ENCODE data around the gene BCR.
"Not testable (repeated sequence)": the region's sequence is repeated elsewhere in the genome, so short reads cannot be mapped to it uniquely, and the experiment has no call there.

The BCR gene

DNA sequence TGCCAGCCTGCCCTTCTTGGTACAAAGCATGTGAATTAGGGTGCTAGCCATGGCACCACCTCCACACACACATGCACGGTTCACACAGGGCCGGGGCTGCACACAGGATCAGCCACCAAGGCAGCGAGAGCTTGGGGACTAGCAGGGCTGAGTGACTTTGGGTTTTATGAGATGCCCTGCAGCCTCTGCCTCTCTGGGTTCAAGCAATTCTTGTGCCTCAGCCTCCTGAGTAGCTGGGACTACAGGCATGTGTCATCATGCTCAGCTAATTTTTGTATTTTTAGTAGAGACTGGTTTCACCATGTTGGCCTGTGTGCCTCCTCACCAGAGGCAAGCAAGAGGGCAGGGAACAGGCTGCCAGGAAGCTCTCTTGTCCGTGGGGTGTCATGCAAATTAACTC, 43.3 kb upstream of the BCR start:
- H4K5ac ChIP-seq (ENCODE audit: low read length); H3K27me3 ChIP-seq (ENCODE audit: insufficient read depth, low read length, poor library complexity); H3K4me1 ChIP-seq (ENCODE audit: control insufficient read depth, low read depth, low read length); H3K56ac ChIP-seq (ENCODE audit: low read length); DNase-seq; H3K79me1 ChIP-seq (ENCODE audit: low read length); H2BK15ac ChIP-seq (replicated peaks; ENCODE audit: low read depth); H3K4me3 ChIP-seq (ENCODE audit: low read length); H2AK5ac ChIP-seq (ENCODE audit: low read length); H3K4me2 ChIP-seq (ENCODE audit: low read length); H3K23ac ChIP-seq (ENCODE audit: low read length); H3K36me3 ChIP-seq (ENCODE audit: control insufficient read depth, insufficient read depth, low read length); H2BK120ac ChIP-seq (ENCODE audit: low read depth, low read length); H4K8ac ChIP-seq (ENCODE audit: low read depth, low read length); H3K79me2 ChIP-seq (ENCODE audit: control insufficient read depth, insufficient read depth, low read length); H3K9ac ChIP-seq (ENCODE audit: low read length); H3K4ac ChIP-seq (ENCODE audit: low read depth, low read length); H2BK5ac ChIP-seq (ENCODE audit: low read length); H3K18ac ChIP-seq (ENCODE audit: low read length); H3K27ac ChIP-seq (ENCODE audit: low read depth, low read length): not testable (repeated sequence)
- WGBS (ENCODE audit: extremely low coverage, insufficient coverage, low lambda C conversion rate): no CpG with 5 or more reads among the region's 4 CpGs

- H3K4me1 ChIP-seq (ENCODE audit: control insufficient read depth, low read depth, low read length): peaks cover 2% of the 10 kb centered on the region
- no peaks in the 10 kb centered on the region for H3K36me3 ChIP-seq (ENCODE audit: control insufficient read depth, insufficient read depth, low read length)
- no peak overlapping the region for H3K27ac ChIP-seq (ENCODE audit: low read depth, low read length)
- peak overlapping the region; percentile 61 for H3K18ac ChIP-seq (ENCODE audit: low read length)
- H4K8ac ChIP-seq (ENCODE audit: low read depth, low read length): no peak overlapping the region
- H3K27me3 ChIP-seq (ENCODE audit: insufficient read depth, low read length, poor library complexity): no peaks in the 10 kb centered on the region
- H3K4me3 ChIP-seq (ENCODE audit: low read length): no peak overlapping the region
- no peak overlapping the region for H2BK5ac ChIP-seq (ENCODE audit: low read length)
- DNase-seq: no peak
- H3K23ac ChIP-seq (ENCODE audit: low read length): no peak overlapping the region
- H3K9ac ChIP-seq (ENCODE audit: low read length): no peak overlapping the region
- no peak overlapping the region for H4K5ac ChIP-seq (ENCODE audit: low read length)
- no peak overlapping the region for H2BK120ac ChIP-seq (ENCODE audit: low read depth, low read length)
- no peak overlapping the region for H2BK15ac ChIP-seq (replicated peaks; ENCODE audit: low read depth)
- H3K4ac ChIP-seq (ENCODE audit: low read depth, low read length): no peak overlapping the region
- peak overlapping the region; percentile 56 for H3K56ac ChIP-seq (ENCODE audit: low read length)
- H3K79me2 ChIP-seq (ENCODE audit: control insufficient read depth, insufficient read depth, low read length): no peaks in the 10 kb centered on the region
- no peak overlapping the region for H3K4me2 ChIP-seq (ENCODE audit: low read length)
- no peaks in the 10 kb centered on the region for H3K79me1 ChIP-seq (ENCODE audit: low read length)
- H2AK5ac ChIP-seq (ENCODE audit: low read length): no peak overlapping the region
- WGBS (ENCODE audit: extremely low coverage, insufficient coverage, low lambda C conversion rate): no CpG with 5 or more reads among the region's 3 CpGs
These were observed 42.8 kb upstream of the BCR start for GRCh38 chr22:23137468-23137867.

DNA sequence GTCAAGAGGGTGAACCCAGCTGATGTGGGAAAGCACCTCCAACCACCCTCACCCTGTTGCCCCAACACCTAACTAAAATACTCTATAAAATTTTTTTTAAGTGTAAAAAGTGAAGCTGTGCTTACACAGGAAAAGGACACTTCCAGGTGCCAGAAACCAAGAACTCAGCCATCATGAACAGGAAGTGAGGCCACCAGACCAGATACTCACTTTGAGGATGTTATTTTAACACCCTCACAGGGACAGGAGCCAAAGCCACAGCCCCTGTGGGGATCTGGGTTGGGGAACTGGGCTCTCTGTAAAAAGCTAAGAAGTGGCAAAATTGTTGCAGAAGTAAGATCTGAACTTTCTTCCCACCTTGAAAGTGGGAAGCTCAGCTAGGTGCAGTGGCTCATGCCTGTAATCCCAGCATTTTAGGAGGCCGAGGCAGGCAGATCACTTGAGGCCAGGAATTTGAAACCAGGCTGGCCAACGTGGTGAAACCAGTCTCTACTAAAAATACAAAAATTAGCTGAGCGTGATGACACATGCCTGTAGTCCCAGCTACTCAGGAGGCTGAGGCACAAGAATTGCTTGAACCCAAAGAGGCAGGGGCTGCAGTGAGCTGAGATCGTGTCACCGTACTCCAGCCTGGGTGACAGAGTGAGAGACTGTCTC, 42.3 kb upstream of the BCR start:
- H4K5ac ChIP-seq (ENCODE audit: low read length): no peak overlapping the region
- no peak overlapping the region for H3K27ac ChIP-seq (ENCODE audit: low read depth, low read length)
- no peak overlapping the region for H2BK5ac ChIP-seq (ENCODE audit: low read length)
- no peak overlapping the region for H3K23ac ChIP-seq (ENCODE audit: low read length)
- no peak overlapping the region for H3K9ac ChIP-seq (ENCODE audit: low read length)
- peak overlapping the region; percentile 61 for H3K18ac ChIP-seq (ENCODE audit: low read length)
- DNase-seq: peak; percentile 54
- peaks cover 2% of the 10 kb centered on the region for H3K4me1 ChIP-seq (ENCODE audit: control insufficient read depth, low read depth, low read length)
- H3K56ac ChIP-seq (ENCODE audit: low read length): no peak overlapping the region
- no peaks in the 10 kb centered on the region for H3K79me1 ChIP-seq (ENCODE audit: low read length)
- no CpG with 5 or more reads among the region's 5 CpGs for WGBS (ENCODE audit: extremely low coverage, insufficient coverage, low lambda C conversion rate)
- no peak overlapping the region for H3K4me3 ChIP-seq (ENCODE audit: low read length)
- H2BK120ac ChIP-seq (ENCODE audit: low read depth, low read length): no peak overlapping the region
- H3K4ac ChIP-seq (ENCODE audit: low read depth, low read length): no peak overlapping the region
- no peaks in the 10 kb centered on the region for H3K27me3 ChIP-seq (ENCODE audit: insufficient read depth, low read length, poor library complexity)
- H4K8ac ChIP-seq (ENCODE audit: low read depth, low read length): no peak overlapping the region
- H3K4me2 ChIP-seq (ENCODE audit: low read length): no peak overlapping the region
- no peak overlapping the region for H2BK15ac ChIP-seq (replicated peaks; ENCODE audit: low read depth)
- H3K79me2 ChIP-seq (ENCODE audit: control insufficient read depth, insufficient read depth, low read length): no peaks in the 10 kb centered on the region
- no peaks in the 10 kb centered on the region for H3K36me3 ChIP-seq (ENCODE audit: control insufficient read depth, insufficient read depth, low read length)
- H2AK5ac ChIP-seq (ENCODE audit: low read length): no peak overlapping the region

DNA sequence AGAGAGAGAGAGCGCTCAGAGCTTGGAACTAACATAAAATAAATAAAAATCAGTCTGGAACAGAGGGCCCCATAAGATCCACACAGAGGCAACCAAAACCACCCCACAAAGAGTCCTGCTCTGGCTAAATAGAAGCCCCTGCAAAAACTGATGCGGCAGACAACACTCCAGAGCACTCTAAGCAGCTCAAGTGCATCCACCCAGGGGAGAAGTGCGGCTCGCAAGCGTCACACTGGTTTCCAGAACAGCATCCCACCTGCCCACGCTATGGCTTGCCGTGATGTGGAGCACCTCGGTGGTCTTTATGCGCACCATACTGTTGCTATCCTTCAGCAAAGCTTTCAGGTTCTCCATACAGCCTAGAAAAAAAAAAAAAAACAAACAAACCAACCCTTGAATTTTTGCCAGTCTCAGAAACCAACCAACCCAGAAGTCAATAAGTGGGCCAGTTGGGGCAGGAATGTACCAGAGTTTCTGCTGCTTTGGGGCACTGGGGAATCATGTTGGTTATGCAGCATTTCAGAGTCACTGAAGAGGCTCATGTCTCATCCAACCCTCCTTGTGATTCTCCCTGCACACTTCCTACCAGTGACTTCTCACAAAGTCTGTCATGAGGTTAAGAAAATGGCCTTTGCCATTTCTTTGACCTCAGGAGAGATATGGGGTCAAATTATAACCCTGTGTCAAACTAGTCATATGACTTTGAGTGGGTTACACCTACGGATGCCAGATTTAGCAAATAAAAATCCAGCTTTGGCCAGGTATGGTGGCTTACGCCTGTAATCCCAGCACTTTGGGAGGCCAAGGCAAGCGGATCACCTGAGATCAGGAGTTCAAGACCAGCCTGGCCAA, 41.5 kb upstream of the BCR start:
- Histone ChIP-seq H3K56ac (ENCODE audit: low read length) (no peak overlapping the region), H2BK15ac (replicated peaks; ENCODE audit: low read depth) (no peak overlapping the region), H3K79me2 (ENCODE audit: control insufficient read depth, insufficient read depth, low read length) (no peaks in the 10 kb centered on the region), H2AK5ac (ENCODE audit: low read length) (no peak overlapping the region), H3K4me2 (ENCODE audit: low read length) (no peak overlapping the region), H2BK5ac (ENCODE audit: low read length) (no peak overlapping the region), H2BK120ac (ENCODE audit: low read depth, low read length) (no peak overlapping the region), H3K79me1 (ENCODE audit: low read length) (no peaks in the 10 kb centered on the region), H3K4ac (ENCODE audit: low read depth, low read length) (no peak overlapping the region), H4K5ac (ENCODE audit: low read length) (no peak overlapping the region), H3K9ac (ENCODE audit: low read length) (no peak overlapping the region), H3K27me3 (ENCODE audit: insufficient read depth, low read length, poor library complexity) (no peaks in the 10 kb centered on the region), H3K4me1 (ENCODE audit: control insufficient read depth, low read depth, low read length) (peaks cover 2% of the 10 kb centered on the region), H4K8ac (ENCODE audit: low read depth, low read length) (no peak overlapping the region), H3K23ac (ENCODE audit: low read length) (no peak overlapping the region), H3K4me3 (ENCODE audit: low read length) (no peak overlapping the region), H3K18ac (ENCODE audit: low read length) (no peak overlapping the region), H3K36me3 (ENCODE audit: control insufficient read depth, insufficient read depth, low read length) (no peaks in the 10 kb centered on the region), H3K27ac (ENCODE audit: low read depth, low read length) (no peak overlapping the region)
- DNase-seq: no peak
- no CpG with 5 or more reads among the region's 12 CpGs for WGBS (ENCODE audit: extremely low coverage, insufficient coverage, low lambda C conversion rate)

- Histone ChIP-seq H3K9ac (ENCODE audit: low read length) (no peak overlapping the region), H4K8ac (ENCODE audit: low read depth, low read length) (no peak overlapping the region), H3K4me2 (ENCODE audit: low read length) (no peak overlapping the region), H3K23ac (ENCODE audit: low read length) (no peak overlapping the region), H2BK5ac (ENCODE audit: low read length) (no peak overlapping the region), H3K79me2 (ENCODE audit: control insufficient read depth, insufficient read depth, low read length) (no peaks in the 10 kb centered on the region), H2BK15ac (replicated peaks; ENCODE audit: low read depth) (no peak overlapping the region), H2BK120ac (ENCODE audit: low read depth, low read length) (no peak overlapping the region), H3K27me3 (ENCODE audit: insufficient read depth, low read length, poor library complexity) (no peaks in the 10 kb centered on the region), H3K27ac (ENCODE audit: low read depth, low read length) (no peak overlapping the region), H3K18ac (ENCODE audit: low read length) (no peak overlapping the region), H4K5ac (ENCODE audit: low read length) (no peak overlapping the region), H2AK5ac (ENCODE audit: low read length) (no peak overlapping the region), H3K4me3 (ENCODE audit: low read length) (no peak overlapping the region), H3K4me1 (ENCODE audit: control insufficient read depth, low read depth, low read length) (peaks cover 2% of the 10 kb centered on the region), H3K36me3 (ENCODE audit: control insufficient read depth, insufficient read depth, low read length) (no peaks in the 10 kb centered on the region), H3K4ac (ENCODE audit: low read depth, low read length) (no peak overlapping the region), H3K79me1 (ENCODE audit: low read length) (no peaks in the 10 kb centered on the region), H3K56ac (ENCODE audit: low read length) (no peak overlapping the region)
- DNase-seq: no peak
These were observed 39.9 kb upstream of the BCR start for GRCh38 chr22:23140385-23140784.

Data from mesendoderm (in vitro differentiated cells).